Stomach (tissue), 4 donors: Measurements from ENCODE around the gene KAT2A.

Experiments used
- CTCF ChIP-seq, 7 experiments: fragments of 450-650 bp in 4 of 7; fragments of 200-600 bp in 3 of 7; sonication (generic) in 3 of 7; IDR thresholded peaks; one replicate each; pipeline ENCODE4 v1.5.1; 2016 to 2019; ENCODE audit warnings: antibody characterized with exemption in 7 of 7, control low read depth in 2 of 7, mild to moderate bottlenecking in 1 of 7
- EP300 ChIP-seq: sonication (generic); formaldehyde crosslinking; IDR thresholded peaks from one replicate; pipeline ENCODE4 v1.6.1; 2017; ENCODE audit warnings: antibody characterized with exemption
- POLR2A ChIP-seq, 4 donors: fragments of 450-650 bp; IDR thresholded peaks; one replicate each; pipeline ENCODE4 v1.6.1; 2016; ENCODE audit warnings: antibody characterized with exemption in 4 of 4, control low read depth in 2 of 4, mild to moderate bottlenecking in 1 of 4, moderate library complexity in 1 of 4

DNA sequence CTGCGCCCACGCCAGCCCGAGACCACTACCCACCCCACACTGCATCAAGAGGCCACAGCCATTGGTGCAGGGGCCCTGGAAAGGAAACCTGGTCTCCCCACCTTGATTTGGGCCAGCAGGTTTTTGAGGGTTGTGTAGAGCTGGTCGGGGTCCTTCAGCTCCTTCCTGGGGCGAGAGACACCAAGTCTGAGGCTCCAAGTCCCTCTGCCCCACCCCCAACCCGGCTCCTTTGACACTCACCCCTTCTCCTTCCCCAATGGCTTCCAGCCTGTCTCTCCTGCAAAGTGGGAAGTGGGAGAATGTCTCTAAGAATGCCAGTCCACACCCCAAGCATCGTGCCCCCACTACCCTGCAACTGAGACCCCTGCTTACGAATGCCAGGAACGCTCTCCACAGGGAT lies 7.0 kb downstream of the KAT2A start:
- TF ChIP-seq CTCF (IDR thresholded peaks at IDR 0.05) (no peak), EP300 (no peak), POLR2A (IDR thresholded peaks at IDR 0.05) (no peak)
